Measurements from ENCODE around the gene DFFB. TPM values are rescaled to one million over a fixed set of nuclear protein-coding genes. Genes with fewer than 3 reads are reported as not detected.

Gene DFFB
- total and polyA plus RNA-seq, 2 experiments from 2014 or later = 5.5 to 6.2 TPM

- Histone ChIP-seq H3K27ac (no peak overlapping the region), H3K27me3 (no peaks in the 10 kb centered on the region), H4K20me1 (ENCODE audit: insufficient read depth, poor library complexity, severe bottlenecking) (no peaks in the 10 kb centered on the region), H3K4me1 (ENCODE audit: insufficient read depth) (no peaks in the 10 kb centered on the region), H3K36me3 (replicated peaks; ENCODE audit: insufficient read depth, low read depth) (no peaks in the 10 kb centered on the region), H3K4me3 (no peak overlapping the region), H3K9me3 (ENCODE audit: low read depth) (no peaks in the 10 kb centered on the region), H2AFZ (no peak overlapping the region), H3K9me2 (replicated peaks; ENCODE audit: insufficient read depth) (no peaks in the 10 kb centered on the region), H3K4me2 (no peak overlapping the region), H3K79me2 (no peaks in the 10 kb centered on the region)
- TF ChIP-seq EZH2 (IDR thresholded peaks at IDR 0.05; ENCODE audit: borderline replicate concordance) = no peak
- TF ChIP-seq EZH2phosphoT487 (IDR thresholded peaks at IDR 0.05; ENCODE audit: low read depth, severe bottlenecking, unreplicated experiment) = no peak
- TF ChIP-seq, protein P1, sequence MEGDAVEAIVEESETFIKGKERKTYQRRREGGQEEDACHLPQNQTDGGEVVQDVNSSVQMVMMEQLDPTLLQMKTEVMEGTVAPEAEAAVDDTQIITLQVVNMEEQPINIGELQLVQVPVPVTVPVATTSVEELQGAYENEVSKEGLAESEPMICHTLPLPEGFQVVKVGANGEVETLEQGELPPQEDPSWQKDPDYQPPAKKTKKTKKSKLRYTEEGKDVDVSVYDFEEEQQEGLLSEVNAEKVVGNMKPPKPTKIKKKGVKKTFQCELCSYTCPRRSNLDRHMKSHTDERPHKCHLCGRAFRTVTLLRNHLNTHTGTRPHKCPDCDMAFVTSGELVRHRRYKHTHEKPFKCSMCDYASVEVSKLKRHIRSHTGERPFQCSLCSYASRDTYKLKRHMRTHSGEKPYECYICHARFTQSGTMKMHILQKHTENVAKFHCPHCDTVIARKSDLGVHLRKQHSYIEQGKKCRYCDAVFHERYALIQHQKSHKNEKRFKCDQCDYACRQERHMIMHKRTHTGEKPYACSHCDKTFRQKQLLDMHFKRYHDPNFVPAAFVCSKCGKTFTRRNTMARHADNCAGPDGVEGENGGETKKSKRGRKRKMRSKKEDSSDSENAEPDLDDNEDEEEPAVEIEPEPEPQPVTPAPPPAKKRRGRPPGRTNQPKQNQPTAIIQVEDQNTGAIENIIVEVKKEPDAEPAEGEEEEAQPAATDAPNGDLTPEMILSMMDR (IDR thresholded peaks at IDR 0.05; ENCODE audit: poor library complexity) = no peak
- no peak for DNase-seq (ENCODE audit: low spot score)
- WGBS (ENCODE audit: low lambda C conversion rate, missing lambda C conversion rate) = 90% methylated on average over 8 of the region's 8 CpGs
Measured at GRCh38 chr1:3872546-3872945, 15.3 kb downstream of the DFFB start.

GRCh38 chr1:3874736-3875135 lies 17.5 kb downstream of the DFFB start:
- no peak overlapping the region for H3K4me3 ChIP-seq
- no peaks in the 10 kb centered on the region for H3K36me3 ChIP-seq (replicated peaks; ENCODE audit: insufficient read depth, low read depth)
- no peaks in the 10 kb centered on the region for H3K9me2 ChIP-seq (replicated peaks; ENCODE audit: insufficient read depth)
- H3K27ac ChIP-seq = no peak overlapping the region
- H4K20me1 ChIP-seq (ENCODE audit: insufficient read depth, poor library complexity, severe bottlenecking) = no peaks in the 10 kb centered on the region
- no peak overlapping the region for H2AFZ ChIP-seq
- H3K27me3 ChIP-seq = no peaks in the 10 kb centered on the region
- no peaks in the 10 kb centered on the region for H3K4me1 ChIP-seq (ENCODE audit: insufficient read depth)
- H3K4me2 ChIP-seq = no peak overlapping the region
- WGBS (ENCODE audit: low lambda C conversion rate, missing lambda C conversion rate) = 96% methylated on average over 22 of the region's 23 CpGs
- TF ChIP-seq EZH2 (IDR thresholded peaks at IDR 0.05; ENCODE audit: borderline replicate concordance) (no peak), EZH2phosphoT487 (IDR thresholded peaks at IDR 0.05; ENCODE audit: low read depth, severe bottlenecking, unreplicated experiment) (no peak)
- TF ChIP-seq, protein P1 (IDR thresholded peaks at IDR 0.05; ENCODE audit: poor library complexity) = no peak
- no peak for DNase-seq (ENCODE audit: low spot score)
- H3K9me3 ChIP-seq (ENCODE audit: low read depth) = peaks cover 4% of the 10 kb centered on the region
- no peaks in the 10 kb centered on the region for H3K79me2 ChIP-seq

DNA sequence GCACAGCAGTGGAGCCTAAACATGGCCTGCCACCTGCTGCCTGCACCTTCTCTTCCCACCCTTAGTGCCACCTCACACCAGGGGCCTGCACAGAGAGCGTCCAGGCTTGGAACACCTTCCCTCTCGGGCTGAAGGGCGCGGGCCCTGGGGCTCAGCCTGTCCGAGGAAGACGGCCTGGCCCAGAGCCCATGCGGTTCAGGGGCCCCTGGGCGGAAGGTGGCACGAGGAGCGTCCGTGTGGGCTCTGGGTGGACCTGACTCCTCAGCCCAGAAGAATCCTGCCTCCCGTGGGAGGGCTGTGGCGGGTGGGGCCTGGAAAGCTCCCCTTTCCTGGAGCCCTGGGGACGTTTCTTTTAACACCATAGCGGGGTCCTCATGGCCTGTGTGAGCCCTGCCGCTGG lies 19.4 kb downstream of the DFFB start:
- 94% methylated on average over 16 of the region's 16 CpGs for WGBS (ENCODE audit: low lambda C conversion rate, missing lambda C conversion rate)
- H4K20me1 ChIP-seq (ENCODE audit: insufficient read depth, poor library complexity, severe bottlenecking) = no peaks in the 10 kb centered on the region
- no peak overlapping the region for H2AFZ ChIP-seq
- no peak overlapping the region for H3K4me2 ChIP-seq
- TF ChIP-seq EZH2 (IDR thresholded peaks at IDR 0.05; ENCODE audit: borderline replicate concordance) = no peak
- TF ChIP-seq EZH2phosphoT487 (IDR thresholded peaks at IDR 0.05; ENCODE audit: low read depth, severe bottlenecking, unreplicated experiment) = no peak
- H3K9me3 ChIP-seq (ENCODE audit: low read depth) = peaks cover 4% of the 10 kb centered on the region
- H3K27me3 ChIP-seq = no peaks in the 10 kb centered on the region
- H3K36me3 ChIP-seq (replicated peaks; ENCODE audit: insufficient read depth, low read depth) = no peaks in the 10 kb centered on the region
- H3K4me1 ChIP-seq (ENCODE audit: insufficient read depth) = no peaks in the 10 kb centered on the region
- no peak for DNase-seq (ENCODE audit: low spot score)
- no peak overlapping the region for H3K27ac ChIP-seq
- no peak overlapping the region for H3K4me3 ChIP-seq
- no peaks in the 10 kb centered on the region for H3K79me2 ChIP-seq
- H3K9me2 ChIP-seq (replicated peaks; ENCODE audit: insufficient read depth) = no peaks in the 10 kb centered on the region

DNA sequence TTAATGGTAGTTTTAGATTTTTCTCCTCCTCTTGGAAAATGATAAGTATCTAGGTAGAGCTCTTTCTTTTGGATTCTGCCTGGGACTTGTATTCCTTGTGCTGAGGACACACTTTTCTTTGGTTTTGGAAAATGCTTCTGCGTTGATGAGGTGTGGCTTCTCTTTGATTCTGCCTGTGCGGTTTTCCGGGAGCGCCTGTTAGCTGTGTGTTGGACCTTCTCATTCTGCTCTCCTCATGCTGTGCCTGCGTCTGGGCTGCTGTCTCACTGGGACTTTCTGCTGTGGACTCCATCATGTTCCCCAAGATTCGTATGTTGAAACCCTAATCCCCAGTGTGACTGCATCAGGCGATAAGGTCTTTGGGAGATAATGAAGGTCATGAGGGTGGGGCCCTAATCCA lies 21.8 kb downstream of the DFFB start:
- Histone ChIP-seq H3K36me3 (replicated peaks; ENCODE audit: insufficient read depth, low read depth) (no peaks in the 10 kb centered on the region), H3K79me2 (no peaks in the 10 kb centered on the region), H3K4me3 (no peak overlapping the region), H3K9me2 (replicated peaks; ENCODE audit: insufficient read depth) (no peaks in the 10 kb centered on the region), H3K27ac (no peak overlapping the region), H3K9me3 (ENCODE audit: low read depth) (peaks cover 4% of the 10 kb centered on the region), H4K20me1 (ENCODE audit: insufficient read depth, poor library complexity, severe bottlenecking) (no peaks in the 10 kb centered on the region), H3K4me2 (no peak overlapping the region), H3K27me3 (no peaks in the 10 kb centered on the region), H2AFZ (no peak overlapping the region), H3K4me1 (ENCODE audit: insufficient read depth) (no peaks in the 10 kb centered on the region)
- over 99% methylated on average over 7 of the region's 7 CpGs for WGBS (ENCODE audit: low lambda C conversion rate, missing lambda C conversion rate)
- no peak for DNase-seq (ENCODE audit: low spot score)
- no peak for TF ChIP-seq EZH2 (IDR thresholded peaks at IDR 0.05; ENCODE audit: borderline replicate concordance)

Data from hepatocyte (in vitro differentiated cells).